Neural progenitor cell (in vitro differentiated cells): Measurements from ENCODE around the gene MAP4K3. TPM values are rescaled to one million over a fixed set of nuclear protein-coding genes. Genes with fewer than 3 reads are reported as not detected.

Source experiments
- DNase-seq: peaks from one replicate; pipeline ENCODE4 v3.0.0-alpha.2; 2016; ENCODE audit warnings: low spot score
- H2AFZ ChIP-seq: fragments of 200-600 bp; sonication (generic); replicated peaks from 2 replicates; pipeline ENCODE4 v1.6.1; 2016; ENCODE audit warnings: antibody characterized with exemption
- H3F3A ChIP-seq: fragments of 200-600 bp; sonication (generic); 2 replicates; pipeline ENCODE4 v1.6.1; 2016; ENCODE audit warnings: antibody characterized with exemption, low read depth
- H3K27ac ChIP-seq: fragments of 200-600 bp; sonication (generic); 2 replicates; pipeline ENCODE4 v1.5.1; 2016; ENCODE audit warnings: mild to moderate bottlenecking
- H3K27me3 ChIP-seq: fragments of 200-600 bp; sonication (generic); 2 replicates; pipeline ENCODE4 v1.6.1; 2016; ENCODE audit warnings: mild to moderate bottlenecking, moderate library complexity
- H3K36me3 ChIP-seq: fragments of 200-600 bp; sonication (generic); 2 replicates; pipeline ENCODE4 v1.5.1; 2016
- H3K4me1 ChIP-seq: fragments of 200-600 bp; sonication (generic); 2 replicates; pipeline ENCODE4 v1.6.1; 2016; ENCODE audit warnings: mixed run types
- H3K4me2 ChIP-seq: fragments of 200-600 bp; sonication (generic); 2 replicates; pipeline ENCODE4 v1.6.1; 2016
- H3K4me3 ChIP-seq: fragments of 200-600 bp; sonication (generic); 2 replicates; pipeline ENCODE4 v1.5.1; 2016
- H3K79me2 ChIP-seq: fragments of 200-600 bp; sonication (generic); 2 replicates; pipeline ENCODE4 v1.6.1; 2016; ENCODE audit warnings: low read depth
- H3K9ac ChIP-seq: fragments of 200-600 bp; sonication (generic); 2 replicates; pipeline ENCODE4 v1.6.1; 2016
- H3K9me3 ChIP-seq: fragments of 200-600 bp; sonication (generic); 2 replicates; pipeline ENCODE4 v1.5.1; 2016; ENCODE audit warnings: low read depth
- H4K20me1 ChIP-seq: fragments of 200-600 bp; sonication (generic); 2 replicates; pipeline ENCODE4 v1.6.1; 2016; ENCODE audit warnings: low read depth
- H3K27ac Mint-ChIP-seq: 3 replicates; pipeline ENCODE4 v1.8.0; 2021; ENCODE audit warnings: mixed read lengths
- H3K27me3 Mint-ChIP-seq: 2 replicates; pipeline ENCODE4 v1.8.0; 2022; ENCODE audit warnings: low read depth, mild to moderate bottlenecking, inconsistent platforms, moderate library complexity, mixed read lengths; ENCODE audit not compliant: insufficient read depth
- H3K36me3 Mint-ChIP-seq: 3 replicates; pipeline ENCODE4 v1.8.0; 2021; ENCODE audit warnings: mixed read lengths
- H3K4me1 Mint-ChIP-seq: 3 replicates; pipeline ENCODE4 v1.8.0; 2021; ENCODE audit warnings: mixed read lengths
- H3K4me3 Mint-ChIP-seq: 3 replicates; pipeline ENCODE4 v1.8.0; 2021; ENCODE audit warnings: mild to moderate bottlenecking, moderate library complexity, mixed read lengths
- H3K9me3 Mint-ChIP-seq: 3 replicates; pipeline ENCODE4 v1.8.0; 2020; ENCODE audit warnings: mixed read lengths
- EZH2 ChIP-seq: fragments of 200-600 bp; sonication (generic); IDR thresholded peaks from 2 replicates; pipeline ENCODE4 v1.6.1; 2017; ENCODE audit warnings: antibody characterized with exemption, mild to moderate bottlenecking, moderate library complexity
- EZH2phosphoT487 ChIP-seq: fragments of 200-600 bp; sonication (generic); IDR thresholded peaks from 2 replicates; pipeline ENCODE4 v1.6.1; 2017; ENCODE audit warnings: antibody characterized with exemption
- total RNA-seq: library from RNA; depleted of rRNA; stranded (reverse); fragments of >200 nt; gene quantifications from 2 replicates; pipeline ENCODE4 v1.2.3, GENCODE V29; 2015; ENCODE audit warnings: low replicate concordance
- TF ChIP-seq, protein P1 (sequence below): fragments of 200-600 bp; sonication (generic); IDR thresholded peaks from 2 replicates; pipeline ENCODE4 v1.5.1; 2017; ENCODE audit warnings: antibody characterized with exemption, mild to moderate bottlenecking

The MAP4K3 gene
- total RNA-seq, 1 donor from 2014 or later, result 79.5 TPM

DNA sequence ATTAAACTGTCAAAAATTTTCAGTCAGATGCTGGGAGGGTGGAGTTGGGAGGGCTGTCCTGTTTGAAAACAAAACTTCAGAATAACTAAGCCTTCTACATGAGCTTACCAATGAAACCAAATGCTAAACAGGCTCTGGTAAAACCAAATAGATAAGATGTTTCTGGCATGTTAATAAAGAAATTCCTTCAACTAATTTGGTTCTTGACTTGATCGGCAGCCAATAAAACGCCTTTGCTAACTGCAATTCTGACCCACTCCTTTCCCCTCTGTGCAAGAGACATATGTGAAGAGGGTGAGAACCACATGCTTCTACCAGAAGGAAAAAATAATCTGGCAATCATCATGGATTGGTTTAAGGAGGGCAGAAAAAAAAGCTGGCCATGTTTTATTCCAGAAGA is 20.9 kb downstream of the MAP4K3 start:
- H3K27ac ChIP-seq, result no peak overlapping the region
- no peaks in the 10 kb centered on the region for H3K27me3 Mint-ChIP-seq
- no peaks in the 10 kb centered on the region for H3K27me3 ChIP-seq
- H3K4me2 ChIP-seq, result no peak overlapping the region
- peaks cover 15% of the 10 kb centered on the region for H4K20me1 ChIP-seq
- no peak overlapping the region for H3K4me3 ChIP-seq
- no peak for DNase-seq
- H3K9ac ChIP-seq, result no peak overlapping the region
- peaks cover 11% of the 10 kb centered on the region for H3K4me1 ChIP-seq
- TF ChIP-seq EZH2, result no peak
- TF ChIP-seq, protein P1, sequence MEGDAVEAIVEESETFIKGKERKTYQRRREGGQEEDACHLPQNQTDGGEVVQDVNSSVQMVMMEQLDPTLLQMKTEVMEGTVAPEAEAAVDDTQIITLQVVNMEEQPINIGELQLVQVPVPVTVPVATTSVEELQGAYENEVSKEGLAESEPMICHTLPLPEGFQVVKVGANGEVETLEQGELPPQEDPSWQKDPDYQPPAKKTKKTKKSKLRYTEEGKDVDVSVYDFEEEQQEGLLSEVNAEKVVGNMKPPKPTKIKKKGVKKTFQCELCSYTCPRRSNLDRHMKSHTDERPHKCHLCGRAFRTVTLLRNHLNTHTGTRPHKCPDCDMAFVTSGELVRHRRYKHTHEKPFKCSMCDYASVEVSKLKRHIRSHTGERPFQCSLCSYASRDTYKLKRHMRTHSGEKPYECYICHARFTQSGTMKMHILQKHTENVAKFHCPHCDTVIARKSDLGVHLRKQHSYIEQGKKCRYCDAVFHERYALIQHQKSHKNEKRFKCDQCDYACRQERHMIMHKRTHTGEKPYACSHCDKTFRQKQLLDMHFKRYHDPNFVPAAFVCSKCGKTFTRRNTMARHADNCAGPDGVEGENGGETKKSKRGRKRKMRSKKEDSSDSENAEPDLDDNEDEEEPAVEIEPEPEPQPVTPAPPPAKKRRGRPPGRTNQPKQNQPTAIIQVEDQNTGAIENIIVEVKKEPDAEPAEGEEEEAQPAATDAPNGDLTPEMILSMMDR, result no peak
- TF ChIP-seq EZH2phosphoT487, result no peak
- H3K9me3 ChIP-seq, result no peaks in the 10 kb centered on the region
- H3K9me3 Mint-ChIP-seq, result peaks cover 31% of the 10 kb centered on the region
- peaks cover 98% of the 10 kb centered on the region for H3K79me2 ChIP-seq
- peaks cover 25% of the 10 kb centered on the region for H3K36me3 Mint-ChIP-seq
- H2AFZ ChIP-seq, result no peak overlapping the region
- no peaks in the 10 kb centered on the region for H3K36me3 ChIP-seq
- H3F3A ChIP-seq, result no peaks in the 10 kb centered on the region
- H3K4me3 Mint-ChIP-seq, result no peak overlapping the region
- H3K4me1 Mint-ChIP-seq, result peaks cover 4% of the 10 kb centered on the region
- H3K27ac Mint-ChIP-seq, result no peak overlapping the region

- Histone ChIP-seq H3F3A (no peaks in the 10 kb centered on the region), H3K4me2 (no peak overlapping the region), H3K27me3 (no peaks in the 10 kb centered on the region), H3K9me3 (no peaks in the 10 kb centered on the region), H3K4me3 (no peak overlapping the region), H3K4me1 (peaks cover 11% of the 10 kb centered on the region), H4K20me1 (peaks cover 36% of the 10 kb centered on the region), H3K36me3 (no peaks in the 10 kb centered on the region), H2AFZ (no peak overlapping the region), H3K79me2 (peaks cover 98% of the 10 kb centered on the region), H3K27ac (no peak overlapping the region), H3K9ac (no peak overlapping the region)
- TF ChIP-seq EZH2phosphoT487, result no peak
- TF ChIP-seq, protein P1, result no peak
- no peak for TF ChIP-seq EZH2
- H3K36me3 Mint-ChIP-seq, result peaks cover 17% of the 10 kb centered on the region
- no peaks in the 10 kb centered on the region for H3K27me3 Mint-ChIP-seq
- H3K27ac Mint-ChIP-seq, result no peak overlapping the region
- peaks cover 27% of the 10 kb centered on the region for H3K4me1 Mint-ChIP-seq
- no peak overlapping the region for H3K4me3 Mint-ChIP-seq
- no peak for DNase-seq
- H3K9me3 Mint-ChIP-seq, result peaks cover 21% of the 10 kb centered on the region
Measured at GRCh38 chr2:39413063-39413737, 23.9 kb downstream of the MAP4K3 start.

DNA sequence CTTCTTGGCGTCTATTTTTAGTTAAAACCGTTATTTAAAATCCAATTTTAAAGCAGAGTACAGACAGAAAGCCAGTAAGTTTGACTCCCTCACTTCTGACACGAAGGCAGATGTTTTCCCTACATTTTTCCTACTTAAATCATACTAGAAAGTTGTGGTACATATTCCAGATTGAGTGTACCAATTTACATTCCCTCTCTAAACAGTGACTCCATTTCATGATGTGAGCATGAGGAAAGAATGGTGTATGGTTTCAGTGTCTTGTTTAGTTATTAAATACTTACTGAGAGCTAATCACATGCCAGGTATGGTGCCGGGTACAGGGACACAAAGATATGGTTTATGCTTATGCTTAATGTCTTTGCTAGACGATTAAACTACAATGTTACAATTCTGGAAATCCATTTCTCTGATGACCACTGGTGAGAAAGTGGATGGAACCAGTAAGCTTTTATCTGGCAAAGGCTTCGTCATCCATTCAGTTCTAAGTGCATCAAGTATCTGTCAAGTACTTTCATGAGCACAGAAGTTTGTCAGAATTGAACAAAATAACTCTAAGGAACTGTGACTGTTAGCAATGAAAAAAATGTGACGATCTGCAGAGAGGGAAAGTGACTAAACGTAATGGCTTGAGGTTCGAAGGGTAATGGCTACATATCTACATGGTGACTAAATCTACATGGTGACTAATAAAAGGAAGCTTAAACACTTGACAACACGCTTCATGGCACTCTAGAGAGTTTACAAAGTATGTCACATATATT is 25.7 kb downstream of the MAP4K3 start:
- Mint-ChIP-seq H3K9me3 (peaks cover 20% of the 10 kb centered on the region), H3K36me3 (peaks cover 21% of the 10 kb centered on the region), H3K27me3 (no peaks in the 10 kb centered on the region), H3K27ac (no peak overlapping the region), H3K4me3 (no peak overlapping the region), H3K4me1 (peaks cover 41% of the 10 kb centered on the region)
- Histone ChIP-seq H3K27ac (no peak overlapping the region), H3K36me3 (no peaks in the 10 kb centered on the region), H3K4me2 (no peak overlapping the region), H4K20me1 (peaks cover 49% of the 10 kb centered on the region), H3K9me3 (no peaks in the 10 kb centered on the region), H3K27me3 (no peaks in the 10 kb centered on the region), H3K9ac (no peak overlapping the region), H2AFZ (no peak overlapping the region), H3K4me1 (peaks cover 21% of the 10 kb centered on the region), H3K4me3 (no peak overlapping the region), H3K79me2 (peaks cover 99% of the 10 kb centered on the region), H3F3A (no peaks in the 10 kb centered on the region)
- TF ChIP-seq EZH2phosphoT487 (no peak), EZH2 (no peak)
- TF ChIP-seq, protein P1, result no peak
- DNase-seq, result no peak
